HepG2 (cell line): Measurements from ENCODE around the gene WDR54.

ENCODE experiments used
- EZH2 ChIP-seq: conservative IDR thresholded peaks from 2 replicates; pipeline ENCODE4 v1.6.1; 2012; ENCODE audit warnings: mild to moderate bottlenecking, low read depth, low read length, moderate library complexity
- HCFC1 ChIP-seq: fragments of 150-350 bp; IDR thresholded peaks from 2 replicates; pipeline ENCODE4 v1.6.1; 2014; ENCODE audit warnings: low read depth, low read length
- HINFP ChIP-seq: sonication (generic); formaldehyde crosslinking; IDR thresholded peaks from 2 replicates; pipeline ENCODE4 v1.4.0; 2020; ENCODE audit warnings: low read depth, mild to moderate bottlenecking, missing genetic modification reagents
- JUNB ChIP-seq: sonication (generic); formaldehyde crosslinking; IDR thresholded peaks from 2 replicates; pipeline ENCODE4 v1.8.0; 2022; ENCODE audit warnings: missing genetic modification reagents, mild to moderate bottlenecking, borderline replicate concordance
- KDM1A ChIP-seq: IDR thresholded peaks from 2 replicates; pipeline ENCODE4 v1.6.1; 2016; ENCODE audit warnings: missing compliant biosample characterization
- NRL ChIP-seq: sonication (generic); formaldehyde crosslinking; IDR thresholded peaks from 2 replicates; pipeline ENCODE4 v1.5.0; 2020; ENCODE audit warnings: missing genetic modification reagents, mild to moderate bottlenecking, moderate library complexity, borderline replicate concordance
- POLR2A ChIP-seq, 2 experiments: IDR thresholded peaks; 2 replicates each; pipeline ENCODE4 v1.6.1; 2011; ENCODE audit warnings: low read depth in 2 of 2, low read length in 2 of 2, mild to moderate bottlenecking in 1 of 2, moderate library complexity in 1 of 2; ENCODE audit not compliant: insufficient read depth in 1 of 2
- SMAD3 ChIP-seq: sonication (generic); formaldehyde crosslinking; IDR thresholded peaks from 2 replicates; pipeline ENCODE4 v1.4.0; 2020; ENCODE audit warnings: missing genetic modification reagents
- ZHX1 ChIP-seq: sonication (generic); formaldehyde crosslinking; IDR thresholded peaks from 2 replicates; pipeline ENCODE4 v1.8.1; 2022; ENCODE audit warnings: low read depth, mild to moderate bottlenecking, missing genetic modification reagents
- ZNF121 ChIP-seq: sonication (generic); formaldehyde crosslinking; IDR thresholded peaks from 2 replicates; pipeline ENCODE4 v1.5.0; 2020; ENCODE audit warnings: mild to moderate bottlenecking, missing genetic modification reagents
- ZNF644 ChIP-seq: IDR thresholded peaks from 2 replicates; pipeline ENCODE4 v1.6.1; 2016; ENCODE audit warnings: low read depth
- TF ChIP-seq, protein P1 (sequence below), 2 experiments: sonication (generic) in 1 of 2; formaldehyde crosslinking in 1 of 2; IDR thresholded peaks; 2 replicates each; pipeline versions ENCODE4 v1.5.1 to v1.6.1; 2011 to 2020; ENCODE audit warnings: borderline replicate concordance in 1 of 2, low read depth in 1 of 2, low read length in 1 of 2, mild to moderate bottlenecking in 1 of 2, missing genetic modification reagents in 1 of 2, moderate library complexity in 1 of 2
- TF ChIP-seq, protein P2 (sequence below): sonication (generic); formaldehyde crosslinking; IDR thresholded peaks from 2 replicates; pipeline ENCODE4 v1.5.1; 2020; ENCODE audit warnings: mild to moderate bottlenecking, missing genetic modification reagents, moderate library complexity

- TF ChIP-seq, protein P1, sequence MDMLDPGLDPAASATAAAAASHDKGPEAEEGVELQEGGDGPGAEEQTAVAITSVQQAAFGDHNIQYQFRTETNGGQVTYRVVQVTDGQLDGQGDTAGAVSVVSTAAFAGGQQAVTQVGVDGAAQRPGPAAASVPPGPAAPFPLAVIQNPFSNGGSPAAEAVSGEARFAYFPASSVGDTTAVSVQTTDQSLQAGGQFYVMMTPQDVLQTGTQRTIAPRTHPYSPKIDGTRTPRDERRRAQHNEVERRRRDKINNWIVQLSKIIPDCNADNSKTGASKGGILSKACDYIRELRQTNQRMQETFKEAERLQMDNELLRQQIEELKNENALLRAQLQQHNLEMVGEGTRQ (IDR thresholded peaks at IDR 0.05; ENCODE audit: low read depth, low read length): no peak
- TF ChIP-seq, protein P1 (CRISPR knock-in tag; IDR thresholded peaks at IDR 0.05; ENCODE audit: borderline replicate concordance): no peak
- TF ChIP-seq JUNB (CRISPR knock-in tag) (no peak), EZH2 (no peak), ZNF121 (no peak), SMAD3 (CRISPR knock-in tag) (no peak), ZNF644 (no peak), POLR2A (IDR thresholded peaks at IDR 0.05; ENCODE audit: insufficient read depth in 1 of 2, low read depth in 2 of 2, low read length in 2 of 2) (no peak), KDM1A (CRISPR knock-in tag) (no peak), HCFC1 (no peak), HINFP (no peak), NRL (no peak), ZHX1 (no peak)
- TF ChIP-seq, protein P2, sequence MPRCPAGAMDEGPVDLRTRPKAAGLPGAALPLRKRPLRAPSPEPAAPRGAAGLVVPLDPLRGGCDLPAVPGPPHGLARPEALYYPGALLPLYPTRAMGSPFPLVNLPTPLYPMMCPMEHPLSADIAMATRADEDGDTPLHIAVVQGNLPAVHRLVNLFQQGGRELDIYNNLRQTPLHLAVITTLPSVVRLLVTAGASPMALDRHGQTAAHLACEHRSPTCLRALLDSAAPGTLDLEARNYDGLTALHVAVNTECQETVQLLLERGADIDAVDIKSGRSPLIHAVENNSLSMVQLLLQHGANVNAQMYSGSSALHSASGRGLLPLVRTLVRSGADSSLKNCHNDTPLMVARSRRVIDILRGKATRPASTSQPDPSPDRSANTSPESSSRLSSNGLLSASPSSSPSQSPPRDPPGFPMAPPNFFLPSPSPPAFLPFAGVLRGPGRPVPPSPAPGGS (CRISPR knock-in tag): no peak
Observed at GRCh38 chr2:74474481-74474880, 53.0 kb downstream of the WDR54 start.
